HAP-1 (cell line): Measurements from ENCODE around the gene CEP350.

Experiments
- DNase-seq, 2 experiments: peaks; one replicate each; pipeline ENCODE4 v3.0.0-alpha.2; 2016 to 2020; ENCODE audit warnings: low spot score in 2 of 2
- H3K27me3 ChIP-seq: fragments of 250-450 bp; sonication (Bioruptor Pico); 2 replicates; pipeline ENCODE4 v1.5.1; 2020; ENCODE audit warnings: low read depth, mild to moderate bottlenecking, moderate library complexity
- H3K36me3 ChIP-seq: fragments of 250-450 bp; sonication (Bioruptor Pico); replicated peaks from 2 replicates; pipeline ENCODE4 v1.5.1; 2020; ENCODE audit warnings: mild to moderate bottlenecking
- H3K4me1 ChIP-seq: fragments of 250-450 bp; sonication (Bioruptor Pico); 2 replicates; pipeline ENCODE4 v1.5.1; 2020; ENCODE audit warnings: mild to moderate bottlenecking
- H3K4me3 ChIP-seq: fragments of 250-450 bp; sonication (Bioruptor Pico); 2 replicates; pipeline ENCODE4 v1.5.1; 2020; ENCODE audit warnings: mild to moderate bottlenecking, moderate library complexity
- H3K9me3 ChIP-seq: fragments of 250-450 bp; sonication (Bioruptor Pico); 2 replicates; pipeline ENCODE4 v1.5.1; 2020; ENCODE audit warnings: mild to moderate bottlenecking, moderate library complexity
- in situ Hi-C: fragments of 300-500 bp; cut with MboI; formaldehyde crosslinking; loops from 3 replicates; pipeline ENCODE4 v1.14.3; 2020; ENCODE audit warnings: low sequenced_read_pairs, inconsistent platforms, mixed read lengths

Gene CEP350

DNA sequence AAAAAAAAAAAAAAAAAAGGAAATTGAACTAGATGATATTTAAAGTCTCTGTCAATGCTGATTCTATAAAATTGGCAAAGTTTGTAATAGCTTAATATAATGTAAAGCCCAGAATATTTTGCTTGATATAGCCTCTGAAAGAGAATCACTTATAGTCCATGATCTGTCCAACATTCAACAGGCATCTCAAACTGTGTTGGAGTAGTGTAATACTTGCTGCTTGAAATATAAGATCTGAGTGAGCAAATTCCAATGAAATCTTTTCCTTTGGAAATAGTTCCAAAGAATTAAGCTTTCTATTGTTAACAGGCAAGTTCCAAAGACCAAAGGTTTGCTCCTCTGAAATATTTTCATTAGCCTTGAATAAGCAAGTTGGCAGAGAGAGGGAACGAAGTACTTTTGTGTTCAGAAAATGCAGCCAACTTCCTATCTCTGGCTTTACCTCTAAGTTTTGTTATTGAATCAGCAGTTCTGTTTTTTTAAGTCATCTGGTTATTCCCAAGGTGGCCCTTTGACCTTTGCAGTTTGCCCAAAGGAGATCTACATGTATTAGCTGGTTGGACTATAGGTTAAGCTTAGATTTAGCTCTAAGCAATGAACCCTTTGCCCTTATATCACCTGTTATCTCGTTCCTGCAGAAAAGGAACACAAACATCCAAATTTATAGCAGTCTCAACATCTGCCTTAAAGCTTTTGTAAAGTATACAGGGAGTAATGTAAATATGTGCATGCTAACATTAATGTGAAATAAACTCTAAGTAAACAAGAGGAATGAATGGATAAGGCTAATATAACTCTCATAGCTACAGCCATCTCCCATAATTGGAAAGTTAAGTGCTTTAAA lies 24.4 kb upstream of the CEP350 start:
- H3K27me3 ChIP-seq: no peaks in the 10 kb centered on the region; the same call in 1 of the 2 replicates
- no peak overlapping the region for H3K4me3 ChIP-seq
- no peaks in the 10 kb centered on the region for H3K36me3 ChIP-seq
- peak in 1 of 2 experiments; percentile 9 for DNase-seq
- no peaks in the 10 kb centered on the region for H3K9me3 ChIP-seq
- no peaks in the 10 kb centered on the region; the same call in 1 of the 2 replicates for H3K4me1 ChIP-seq
- in situ Hi-C loops: no loop called here

DNA sequence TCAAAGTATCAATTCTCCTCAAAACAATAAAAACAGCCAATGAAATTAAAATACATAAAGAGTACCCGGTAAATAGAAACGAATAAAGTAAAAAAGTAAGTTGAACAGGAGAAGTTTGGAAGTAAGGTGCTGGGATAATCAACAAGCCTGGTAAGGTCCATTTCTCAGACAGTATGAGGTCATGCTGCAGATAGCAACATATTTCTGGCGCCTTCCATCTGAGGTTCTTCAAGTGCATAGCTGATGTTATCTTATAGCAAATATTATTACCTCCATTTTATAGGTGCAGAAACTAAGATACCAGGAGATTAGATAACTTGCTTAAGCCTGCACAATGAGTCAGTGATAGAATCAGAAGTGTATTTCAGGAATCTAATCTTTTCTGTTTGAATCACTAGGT lies 23.7 kb upstream of the CEP350 start:
- no peaks in the 10 kb centered on the region; the same call in 1 of the 2 replicates for H3K27me3 ChIP-seq
- H3K36me3 ChIP-seq: no peaks in the 10 kb centered on the region
- no peaks in the 10 kb centered on the region for H3K4me1 ChIP-seq
- in situ Hi-C loops: no loop called here
- no peak for DNase-seq
- no peaks in the 10 kb centered on the region for H3K9me3 ChIP-seq
- H3K4me3 ChIP-seq: no peak overlapping the region

DNA sequence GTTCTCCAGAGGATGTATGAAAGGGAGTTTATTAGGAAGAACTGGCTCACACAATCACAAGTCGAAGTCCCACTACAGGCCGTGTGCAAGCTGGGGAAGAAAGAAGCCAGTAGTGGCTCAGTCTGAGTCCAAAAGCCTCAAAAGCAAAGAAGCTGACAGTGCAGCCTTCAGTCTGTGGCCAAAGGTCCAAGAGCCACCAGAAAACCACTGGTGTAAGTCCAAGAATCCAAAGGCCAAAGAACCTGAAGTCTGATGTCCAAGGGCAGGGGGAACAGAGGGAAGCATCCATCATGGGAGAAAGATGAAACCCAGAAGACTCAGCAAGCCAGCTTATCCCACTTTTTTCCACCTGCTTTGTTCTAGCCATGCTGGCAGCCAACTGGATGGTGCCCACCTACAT lies 21.4 kb upstream of the CEP350 start:
- no peaks in the 10 kb centered on the region for H3K36me3 ChIP-seq
- in situ Hi-C loops: no loop called here
- H3K27me3 ChIP-seq: peaks cover 2% of the 10 kb centered on the region
- H3K9me3 ChIP-seq: no peaks in the 10 kb centered on the region
- DNase-seq: no peak
- H3K4me3 ChIP-seq: no peak overlapping the region
- H3K4me1 ChIP-seq: no peaks in the 10 kb centered on the region

DNA sequence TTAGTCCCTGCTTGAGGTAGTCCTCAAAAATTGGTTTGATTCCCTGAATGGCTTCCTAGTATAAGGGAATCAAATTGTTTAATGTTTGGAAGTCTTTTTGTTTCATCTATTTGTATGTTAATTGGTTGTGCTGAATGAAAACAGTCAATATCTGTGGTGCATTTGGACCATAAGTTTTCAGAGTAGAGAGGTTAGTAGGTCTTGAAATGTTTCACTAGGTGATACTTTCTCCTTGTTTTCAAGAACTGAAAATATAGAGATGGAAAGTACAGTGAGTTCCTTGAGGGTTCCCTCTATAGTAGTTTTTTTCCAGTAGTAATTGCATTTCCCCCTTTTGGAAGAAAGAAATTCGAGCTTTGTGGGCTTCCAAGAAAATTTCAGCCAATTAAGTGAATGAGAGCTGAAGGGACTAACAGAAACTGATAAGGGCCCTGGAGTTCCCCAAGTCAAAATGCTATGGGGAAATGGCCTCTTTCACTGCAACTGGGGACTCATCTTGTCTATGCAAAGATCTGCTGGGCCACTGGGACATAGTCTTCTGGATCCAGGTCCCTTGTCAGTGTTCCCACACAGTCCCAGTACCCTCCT lies 18.6 kb upstream of the CEP350 start:
- Histone ChIP-seq H3K4me1 (no peaks in the 10 kb centered on the region; the same call in 1 of the 2 replicates), H3K4me3 (no peak overlapping the region), H3K36me3 (no peaks in the 10 kb centered on the region), H3K9me3 (no peaks in the 10 kb centered on the region), H3K27me3 (peaks cover 2% of the 10 kb centered on the region)
- in situ Hi-C loops: no loop called here
- DNase-seq: no peak

DNA sequence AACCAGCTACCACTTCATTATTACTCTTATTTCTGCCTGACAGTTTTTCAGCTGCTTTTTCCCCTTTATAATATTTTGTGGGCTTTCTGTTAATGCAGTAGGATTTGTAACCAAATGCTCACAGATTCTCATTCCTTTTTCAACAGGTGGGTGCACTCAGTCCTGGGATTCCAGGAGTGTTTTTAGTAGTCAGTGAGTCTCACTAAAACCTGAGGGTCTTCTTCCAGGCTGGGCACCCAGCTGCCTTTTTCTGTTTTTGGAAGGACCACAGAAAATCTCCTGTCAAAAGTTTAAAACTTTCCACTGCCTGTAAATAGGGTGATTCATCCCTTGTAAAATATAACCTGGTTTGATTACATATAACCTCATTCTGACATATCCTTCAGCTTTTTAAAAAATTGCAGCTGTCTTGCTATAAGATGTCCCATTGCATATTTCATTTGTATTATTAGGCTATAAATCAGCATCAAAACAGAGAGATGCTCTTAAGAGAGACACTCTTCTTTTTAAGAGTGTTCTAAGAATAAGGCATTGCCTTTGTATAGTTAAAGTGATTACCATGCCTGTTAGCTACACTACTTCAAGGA lies 16.8 kb upstream of the CEP350 start:
- Histone ChIP-seq H3K4me3 (no peak overlapping the region), H3K27me3 (peaks cover 2% of the 10 kb centered on the region), H3K4me1 (no peaks in the 10 kb centered on the region; the same call in 1 of the 2 replicates), H3K36me3 (no peaks in the 10 kb centered on the region), H3K9me3 (no peaks in the 10 kb centered on the region)
- no peak for DNase-seq
- in situ Hi-C loops: no loop called here

DNA sequence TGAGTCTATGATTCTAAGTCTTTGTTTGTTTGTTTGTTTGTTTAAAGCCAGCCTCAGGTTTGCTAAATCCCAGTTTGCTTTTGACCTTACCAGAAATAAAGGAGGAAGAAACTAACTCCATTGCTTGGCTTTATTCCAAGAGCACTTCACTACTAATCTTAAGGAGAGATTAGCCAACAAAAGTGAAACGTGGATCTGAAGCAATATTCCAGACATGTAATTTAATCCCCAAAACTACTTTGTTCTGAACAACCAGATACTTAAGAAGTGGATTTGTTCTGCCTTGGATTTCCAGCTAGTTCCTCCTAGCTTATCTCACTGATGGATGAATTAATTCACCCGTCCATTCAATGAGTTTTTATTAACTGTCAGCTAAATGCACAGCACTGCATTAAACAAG lies 15.9 kb upstream of the CEP350 start:
- Histone ChIP-seq H3K4me3 (no peak overlapping the region), H3K9me3 (no peaks in the 10 kb centered on the region), H3K27me3 (peaks cover 2% of the 10 kb centered on the region), H3K4me1 (no peaks in the 10 kb centered on the region; the same call in 1 of the 2 replicates), H3K36me3 (no peaks in the 10 kb centered on the region)
- in situ Hi-C loops: no loop called here
- DNase-seq: peak in 1 of 2 experiments; percentile 62

DNA sequence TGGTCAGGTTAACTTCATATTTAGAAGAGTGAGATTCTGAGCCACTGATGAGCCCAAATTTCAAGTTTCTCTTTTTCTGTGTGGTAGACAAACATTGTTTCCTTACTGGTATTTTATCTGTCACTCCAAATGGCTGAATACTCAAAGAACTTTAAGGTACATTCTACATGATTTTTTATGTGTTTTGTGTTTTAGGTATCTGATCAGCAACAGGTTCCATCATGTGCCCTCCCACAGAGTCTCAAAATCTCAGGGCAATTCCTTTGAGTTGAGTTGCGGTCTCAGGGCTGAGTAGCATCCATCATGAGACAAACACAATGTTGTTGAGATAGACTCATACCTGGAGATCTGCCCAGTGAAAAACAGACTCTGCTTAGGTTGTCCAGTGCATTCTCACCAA lies 14.7 kb upstream of the CEP350 start:
- Histone ChIP-seq H3K4me3 (no peak overlapping the region), H3K9me3 (no peaks in the 10 kb centered on the region), H3K27me3 (peaks cover 2% of the 10 kb centered on the region; the same call in 1 of the 2 replicates), H3K36me3 (no peaks in the 10 kb centered on the region), H3K4me1 (no peaks in the 10 kb centered on the region; the same call in 1 of the 2 replicates)
- in situ Hi-C loops: no loop called here
- DNase-seq: no peak

DNA sequence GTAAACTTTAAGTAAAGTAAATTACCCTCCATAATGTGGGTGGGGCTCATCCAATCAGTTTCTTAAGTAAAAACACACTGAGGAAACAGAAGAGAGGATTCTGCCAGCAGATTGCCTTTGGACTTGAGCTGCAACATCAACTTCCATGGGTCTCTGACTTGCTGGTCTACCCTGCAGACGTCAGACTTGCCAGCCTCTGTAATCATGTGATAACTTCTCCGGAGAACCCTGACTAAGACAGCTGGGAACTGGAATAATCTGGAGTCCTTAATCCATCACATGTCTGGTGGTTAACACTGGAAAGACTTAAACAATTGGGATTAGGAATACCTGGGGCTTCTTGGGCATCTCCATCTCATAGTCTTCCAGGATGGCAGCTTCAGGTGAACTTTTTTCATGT lies 13.2 kb upstream of the CEP350 start:
- H3K9me3 ChIP-seq: no peaks in the 10 kb centered on the region
- H3K27me3 ChIP-seq: peaks cover 2% of the 10 kb centered on the region; the same call in 1 of the 2 replicates
- H3K4me1 ChIP-seq: no peaks in the 10 kb centered on the region; the same call in 1 of the 2 replicates
- in situ Hi-C loops: no loop called here
- DNase-seq: no peak
- H3K4me3 ChIP-seq: no peak overlapping the region
- H3K36me3 ChIP-seq: no peaks in the 10 kb centered on the region

DNA sequence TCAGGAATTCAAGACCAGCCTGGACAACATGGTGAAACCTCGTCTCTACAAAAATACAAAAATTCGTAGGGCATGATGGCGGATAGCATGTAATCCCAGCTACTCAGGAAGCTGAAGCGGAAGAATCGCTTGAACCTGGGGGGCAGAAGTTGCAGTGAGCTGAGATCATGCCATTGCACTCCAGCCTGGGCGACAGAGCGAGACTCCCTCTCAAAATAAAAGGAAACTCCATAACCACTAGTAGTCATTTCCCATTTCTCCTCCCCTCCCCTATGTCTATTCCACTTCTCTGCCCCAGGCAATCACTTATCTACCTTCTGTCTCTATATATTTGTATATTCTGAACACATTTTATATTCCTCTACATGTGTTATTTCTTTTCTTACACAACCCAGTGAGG lies 4.0 kb upstream of the CEP350 start:
- Histone ChIP-seq H3K36me3 (peaks cover 4% of the 10 kb centered on the region; the same call in 1 of the 2 replicates), H3K4me3 (no peak overlapping the region), H3K9me3 (no peaks in the 10 kb centered on the region), H3K4me1 (peaks cover 2% of the 10 kb centered on the region; the same call in 1 of the 2 replicates), H3K27me3 (no peaks in the 10 kb centered on the region)
- in situ Hi-C loops: no loop called here
- DNase-seq: no peak

DNA sequence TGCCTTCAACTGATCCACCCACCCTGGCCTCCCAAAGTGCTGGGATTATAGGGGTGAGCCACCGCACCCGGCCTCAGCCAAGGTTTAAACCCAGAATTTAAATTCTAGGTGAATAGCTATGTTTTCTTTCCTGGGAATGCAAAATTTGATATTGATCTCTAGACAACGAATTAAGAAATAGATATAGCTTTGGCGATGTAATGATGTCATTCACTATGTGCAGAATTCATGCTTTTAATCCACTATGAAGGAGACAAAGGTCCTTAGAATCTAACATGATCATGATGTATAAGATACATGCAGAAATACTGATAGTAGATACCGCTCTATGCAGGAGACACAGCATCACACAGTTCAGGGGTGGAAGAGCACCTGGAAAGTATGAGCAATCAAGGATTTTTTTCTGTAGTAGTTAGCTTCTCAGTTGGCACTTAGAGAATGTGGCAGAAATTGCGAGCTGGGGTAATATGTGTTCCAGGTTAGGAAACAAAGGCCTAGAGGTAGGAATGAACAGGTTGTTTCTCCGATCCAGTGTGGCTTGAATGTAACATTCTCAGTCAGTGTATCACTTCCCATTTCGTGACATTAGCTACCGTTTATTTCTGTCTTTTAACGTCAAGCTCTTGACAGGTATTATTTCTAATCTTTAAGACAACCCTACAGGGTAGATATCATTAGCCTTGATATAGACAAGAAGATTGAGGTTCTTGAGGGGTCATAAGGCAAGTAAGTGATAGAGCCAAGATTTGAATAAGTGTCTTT lies 3.0 kb upstream of the CEP350 start:
- Histone ChIP-seq H3K9me3 (no peaks in the 10 kb centered on the region), H3K4me1 (peaks cover 2% of the 10 kb centered on the region), H3K4me3 (no peak overlapping the region), H3K27me3 (no peaks in the 10 kb centered on the region), H3K36me3 (peaks cover 4% of the 10 kb centered on the region; the same call in 1 of the 2 replicates)
- DNase-seq: no peak
- in situ Hi-C loops: no loop called here

DNA sequence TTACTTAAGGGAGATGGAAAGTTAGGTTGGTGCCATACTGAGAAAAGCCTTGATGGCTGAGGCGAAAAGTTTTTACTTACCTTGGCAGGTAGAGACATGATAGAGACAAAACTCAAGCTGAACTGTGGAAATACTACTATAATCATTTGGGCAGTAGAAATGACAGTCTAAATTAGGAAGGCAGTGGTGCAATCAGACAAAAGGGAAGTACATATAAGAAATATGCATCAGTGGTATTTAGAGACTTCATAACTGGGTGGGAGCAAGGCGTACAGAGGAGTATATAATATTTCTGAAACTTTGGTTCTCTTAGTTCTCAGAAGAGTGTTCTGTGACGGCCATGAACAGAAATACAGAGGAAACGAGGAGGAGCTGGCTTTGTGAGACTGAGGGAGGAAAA lies 2.4 kb upstream of the CEP350 start:
- Histone ChIP-seq H3K4me3 (no peak overlapping the region), H3K36me3 (peaks cover 4% of the 10 kb centered on the region; the same call in 1 of the 2 replicates), H3K27me3 (no peaks in the 10 kb centered on the region), H3K4me1 (peaks cover 8% of the 10 kb centered on the region), H3K9me3 (no peaks in the 10 kb centered on the region)
- no peak for DNase-seq
- in situ Hi-C loops: no loop called here

DNA sequence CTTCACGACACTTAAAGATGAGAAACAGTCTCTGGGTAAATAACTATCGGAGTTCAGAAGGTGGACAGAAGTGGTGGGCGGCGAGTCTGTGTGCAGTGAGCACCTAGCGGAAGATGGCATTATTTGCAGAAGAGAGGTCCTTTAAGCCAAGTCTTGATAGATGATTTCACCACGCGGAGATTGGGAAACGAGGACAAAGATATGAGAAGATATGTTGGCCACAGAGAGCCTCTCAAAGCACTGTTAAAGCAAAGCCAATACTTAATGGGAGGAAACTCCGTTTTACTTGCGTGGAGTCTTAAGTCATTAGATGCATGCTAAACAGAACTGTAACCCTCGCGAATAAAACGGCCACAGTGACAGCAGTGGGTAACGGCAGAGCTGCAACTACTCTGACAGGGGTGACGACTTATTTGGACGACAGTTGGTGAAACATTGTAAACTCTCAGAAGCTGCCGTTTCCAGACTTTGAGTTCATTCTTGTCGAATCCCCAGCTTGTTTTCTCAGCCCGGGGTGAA lies 577 bp upstream of the CEP350 start:
- DNase-seq: peak; percentile 33 to 36
- peaks cover 14% of the 10 kb centered on the region for H3K4me1 ChIP-seq
- H3K9me3 ChIP-seq: no peaks in the 10 kb centered on the region
- H3K4me3 ChIP-seq: peak overlapping the region; percentile 93
- in situ Hi-C loops: no loop called here
- no peaks in the 10 kb centered on the region for H3K27me3 ChIP-seq
- H3K36me3 ChIP-seq: peaks cover 4% of the 10 kb centered on the region; the same call in 1 of the 2 replicates

DNA sequence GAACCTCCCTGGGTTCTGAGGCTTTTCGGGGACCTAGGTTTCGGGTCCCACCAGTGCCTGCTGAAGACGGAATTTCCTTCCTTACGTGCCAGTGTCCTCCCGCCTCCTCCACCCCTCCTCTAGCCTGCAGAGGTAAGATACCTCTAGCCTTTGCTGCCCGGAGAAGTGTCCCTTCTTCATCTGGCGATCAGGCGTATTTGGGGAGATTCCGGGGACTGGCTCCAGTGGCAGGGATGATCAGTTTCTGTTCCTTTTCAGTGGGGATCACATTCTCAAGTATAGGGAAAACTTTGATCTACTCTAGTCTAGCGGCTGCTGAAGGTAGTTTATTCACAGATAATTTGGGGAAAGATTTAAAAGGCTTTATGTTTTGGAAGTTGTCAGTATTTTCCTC lies 674 bp downstream of the CEP350 start:
- Histone ChIP-seq H3K27me3 (no peaks in the 10 kb centered on the region), H3K36me3 (peaks cover 4% of the 10 kb centered on the region; the same call in 1 of the 2 replicates), H3K4me3 (peak overlapping the region; percentile 93), H3K9me3 (no peaks in the 10 kb centered on the region), H3K4me1 (peaks cover 14% of the 10 kb centered on the region)
- DNase-seq: peak; percentile 17 to 61
- in situ Hi-C loops: no loop called here
